ENCODE measurements around the gene ADAMTSL1. TPM values are rescaled to one million over a fixed set of nuclear protein-coding genes. Genes with fewer than 3 reads are reported as not detected.

Gene ADAMTSL1
- total RNA-seq, 1 experiment from 2014 or later: 1.2 TPM

DNA sequence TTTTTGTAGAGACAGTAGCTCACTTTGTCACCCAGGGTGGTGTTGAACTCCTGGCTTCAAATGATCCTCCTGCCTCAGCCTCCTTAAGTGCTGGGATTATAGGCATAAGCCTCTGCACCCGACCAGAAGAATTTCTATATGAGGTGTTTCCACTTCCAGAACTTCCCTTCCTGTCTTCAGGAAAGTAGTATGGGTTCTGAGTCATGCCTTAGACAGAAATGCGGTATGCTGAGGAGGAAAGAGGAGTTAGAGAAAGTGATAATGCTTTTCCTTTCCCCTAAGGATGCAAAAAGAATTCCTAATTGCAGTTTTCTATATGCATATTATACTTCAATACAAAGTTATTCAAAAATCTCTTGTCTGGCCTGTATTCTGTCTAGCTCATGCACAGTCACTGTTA, 16.4 kb upstream of the ADAMTSL1 start:
- H3K9ac ChIP-seq (ENCODE audit: extremely low read depth, insufficient read length, low read length): no peak overlapping the region
- WGBS (ENCODE audit: extremely low coverage, insufficient read length, low lambda C conversion rate): no CpG with 5 or more reads among the region's 2 CpGs
- DNase-seq: no peak

More for the DNA sequence above, 16.4 kb upstream of the ADAMTSL1 start:
- no peak overlapping the region for H2AFZ ChIP-seq (ENCODE audit: low read length)
- H3K4me1 ChIP-seq (ENCODE audit: insufficient read depth, low read length): no peaks in the 10 kb centered on the region
- H4K91ac ChIP-seq (ENCODE audit: insufficient read length, low read depth, low read length): no peak overlapping the region
- H3K23me2 ChIP-seq (ENCODE audit: insufficient read length, low read depth, low read length, poor library complexity, severe bottlenecking): no peaks in the 10 kb centered on the region
- H3K36me3 Mint-ChIP-seq (ENCODE audit: insufficient read depth in 1 of 3, low read depth in 3 of 3): no peaks in the 10 kb centered on the region
- no peaks in the 10 kb centered on the region for H3K4me1 Mint-ChIP-seq
- H3K9me3 Mint-ChIP-seq: no peaks in the 10 kb centered on the region
- H2BK20ac ChIP-seq (ENCODE audit: low read depth, low read length, poor library complexity, severe bottlenecking): no peak overlapping the region
- no peaks in the 10 kb centered on the region for H3K9me3 ChIP-seq (ENCODE audit: control insufficient read depth, low read depth, low read length)
- H4K5ac ChIP-seq (ENCODE audit: insufficient read length, low read depth, low read length): no peak overlapping the region
- no peak overlapping the region for H3K4me2 ChIP-seq (ENCODE audit: insufficient read depth, insufficient read length, low read length)
- H3T11ph ChIP-seq (ENCODE audit: low read length): no peak overlapping the region
- no peaks in the 10 kb centered on the region for H3K27me3 ChIP-seq (ENCODE audit: insufficient read depth, low read length)
- no peak overlapping the region for H3K14ac ChIP-seq (ENCODE audit: insufficient read depth, low read length)
- H2BK15ac ChIP-seq (ENCODE audit: low read depth, low read length): no peak overlapping the region
- no peak overlapping the region for H3K18ac ChIP-seq (ENCODE audit: insufficient read length, low read depth, low read length)
- no peak overlapping the region for H3K23ac ChIP-seq (ENCODE audit: insufficient read length, low read depth, low read length)
- H3K79me2 ChIP-seq (ENCODE audit: insufficient read depth, low read length): no peaks in the 10 kb centered on the region
- TF ChIP-seq, protein P1, sequence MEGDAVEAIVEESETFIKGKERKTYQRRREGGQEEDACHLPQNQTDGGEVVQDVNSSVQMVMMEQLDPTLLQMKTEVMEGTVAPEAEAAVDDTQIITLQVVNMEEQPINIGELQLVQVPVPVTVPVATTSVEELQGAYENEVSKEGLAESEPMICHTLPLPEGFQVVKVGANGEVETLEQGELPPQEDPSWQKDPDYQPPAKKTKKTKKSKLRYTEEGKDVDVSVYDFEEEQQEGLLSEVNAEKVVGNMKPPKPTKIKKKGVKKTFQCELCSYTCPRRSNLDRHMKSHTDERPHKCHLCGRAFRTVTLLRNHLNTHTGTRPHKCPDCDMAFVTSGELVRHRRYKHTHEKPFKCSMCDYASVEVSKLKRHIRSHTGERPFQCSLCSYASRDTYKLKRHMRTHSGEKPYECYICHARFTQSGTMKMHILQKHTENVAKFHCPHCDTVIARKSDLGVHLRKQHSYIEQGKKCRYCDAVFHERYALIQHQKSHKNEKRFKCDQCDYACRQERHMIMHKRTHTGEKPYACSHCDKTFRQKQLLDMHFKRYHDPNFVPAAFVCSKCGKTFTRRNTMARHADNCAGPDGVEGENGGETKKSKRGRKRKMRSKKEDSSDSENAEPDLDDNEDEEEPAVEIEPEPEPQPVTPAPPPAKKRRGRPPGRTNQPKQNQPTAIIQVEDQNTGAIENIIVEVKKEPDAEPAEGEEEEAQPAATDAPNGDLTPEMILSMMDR (conservative IDR thresholded peaks at IDR 0.05): no peak
- H4K20me1 ChIP-seq (ENCODE audit: control insufficient read depth, insufficient read depth, insufficient read length): no peaks in the 10 kb centered on the region
- no peak overlapping the region for H2BK12ac ChIP-seq (ENCODE audit: insufficient read length, low read depth, low read length)
- H3K4me3 Mint-ChIP-seq: no peak overlapping the region
- H3K27ac ChIP-seq (ENCODE audit: insufficient read length, low read depth, low read length): no peak overlapping the region
- H2BK120ac ChIP-seq (ENCODE audit: low read depth, low read length, poor library complexity, severe bottlenecking): no peak overlapping the region
- no peak overlapping the region for H3K56ac ChIP-seq (ENCODE audit: insufficient read length, low read depth, low read length)
- no peak overlapping the region for H2BK5ac ChIP-seq (ENCODE audit: insufficient read length, low read length)
- H4K8ac ChIP-seq (replicated peaks; ENCODE audit: insufficient read length, low read depth, low read length): no peak overlapping the region
- no peaks in the 10 kb centered on the region for H3K27me3 Mint-ChIP-seq (ENCODE audit: low read depth)
- H3K27ac Mint-ChIP-seq: no peak overlapping the region
- H2AK5ac ChIP-seq (ENCODE audit: insufficient read length, low read length): no peak overlapping the region
- no peaks in the 10 kb centered on the region for H3K79me1 ChIP-seq (ENCODE audit: insufficient read depth, low read depth, low read length, poor library complexity, severe bottlenecking)
- no peak overlapping the region for H3K4ac ChIP-seq (ENCODE audit: low read depth, low read length)

Measured in H9 (cell line).